Lung (tissue), 12 donors: ENCODE results near the gene HOXB5. TPM values are rescaled to one million over a fixed set of nuclear protein-coding genes. Genes with fewer than 3 reads are reported as not detected.

ENCODE experiments used
- ATAC-seq: fragments of 200-7000 bp; cut with Tn5 transposase; one replicate; pipeline ENCODE4 v1.9.1; 2020; ENCODE audit warnings: moderate number of reproducible peaks; ENCODE audit not compliant: insufficient read depth, low FRiP score
- DNase-seq, 3 donors: peaks; one replicate each; pipeline ENCODE4 v3.0.0-alpha.2; 2013 to 2017
- H3K27ac ChIP-seq, 2 donors: one replicate each; pipeline ENCODE4 v1.5.1; 2013; ENCODE audit warnings: mild to moderate bottlenecking in 2 of 2, moderate library complexity in 2 of 2, control low read depth in 1 of 2, inconsistent platforms in 1 of 2, low read depth in 1 of 2, low read length in 1 of 2
- H3K27me3 ChIP-seq, 3 donors: one replicate each; pipeline ENCODE4 v1.5.1; 2013; ENCODE audit warnings: low read length in 2 of 3; ENCODE audit not compliant: control insufficient read depth in 3 of 3, insufficient read depth in 3 of 3
- H3K36me3 ChIP-seq, 4 donors: one replicate each; pipeline ENCODE4 v1.5.1; 2013; ENCODE audit warnings: low read length in 4 of 4, mild to moderate bottlenecking in 1 of 4, moderate library complexity in 1 of 4; ENCODE audit not compliant: control insufficient read depth in 4 of 4, insufficient read depth in 4 of 4
- H3K4me1 ChIP-seq, 5 donors: one replicate each; pipeline ENCODE4 v1.5.1; 2013; ENCODE audit warnings: low read length in 5 of 5, mild to moderate bottlenecking in 2 of 5, moderate library complexity in 1 of 5; ENCODE audit not compliant: control insufficient read depth in 5 of 5, insufficient read depth in 5 of 5
- H3K4me3 ChIP-seq: one replicate; pipeline ENCODE4 v1.5.1; 2013; ENCODE audit warnings: mild to moderate bottlenecking, control low read depth, moderate library complexity
- H3K9ac ChIP-seq, 2 donors: one replicate each; pipeline ENCODE4 v1.5.1; 2013; ENCODE audit warnings: low read length in 2 of 2, control low read depth in 1 of 2; ENCODE audit not compliant: insufficient read depth in 1 of 2
- H3K9me3 ChIP-seq, 4 donors: one replicate each; pipeline ENCODE4 v1.5.1; 2013; ENCODE audit warnings: low read length in 3 of 4, mild to moderate bottlenecking in 1 of 4, moderate library complexity in 1 of 4; ENCODE audit not compliant: control insufficient read depth in 4 of 4, insufficient read depth in 3 of 4
- WGBS, 2 donors: extraction: QIAGEN DNeasy Blood & Tissue Kit; methylation state at CpG; one replicate each; pipeline ENCODE4 v1.1.7; 2013; 5-methylcytosine and 5-hydroxymethylcytosine counted together
- polyA plus RNA-seq, 2 donors: library from polyadenylated mRNA; stranded (reverse); fragments of 200-250 nt; gene quantifications; one replicate each; pipeline ENCODE4 v1.2.1, GENCODE V29; 2013
- total RNA-seq, 2 donors: library from RNA; depleted of rRNA in 1 of 2; stranded (reverse); fragments of >200 nt in 1 of 2; gene quantifications; one replicate each; pipeline ENCODE4 v1.2.1, GENCODE V29; 2014 to 2021
- TF ChIP-seq, protein P1 (sequence below): IDR thresholded peaks from 2 replicates; pipeline ENCODE4 v1.5.1; 2012; ENCODE audit warnings: mild to moderate bottlenecking; ENCODE audit errors: control extremely low read depth, extremely low read depth
- donor health status: control.
- donor health status: control.
- donor health status: Bipolar disorder and iron deficiency.
- donor health status: healthy.
- donor health status: DM: yes; HTN: yes; CAD: no.

Gene HOXB5
- total and polyA plus RNA-seq, 4 donors = 1.8 to 2.9 (median 2.2) TPM

DNA sequence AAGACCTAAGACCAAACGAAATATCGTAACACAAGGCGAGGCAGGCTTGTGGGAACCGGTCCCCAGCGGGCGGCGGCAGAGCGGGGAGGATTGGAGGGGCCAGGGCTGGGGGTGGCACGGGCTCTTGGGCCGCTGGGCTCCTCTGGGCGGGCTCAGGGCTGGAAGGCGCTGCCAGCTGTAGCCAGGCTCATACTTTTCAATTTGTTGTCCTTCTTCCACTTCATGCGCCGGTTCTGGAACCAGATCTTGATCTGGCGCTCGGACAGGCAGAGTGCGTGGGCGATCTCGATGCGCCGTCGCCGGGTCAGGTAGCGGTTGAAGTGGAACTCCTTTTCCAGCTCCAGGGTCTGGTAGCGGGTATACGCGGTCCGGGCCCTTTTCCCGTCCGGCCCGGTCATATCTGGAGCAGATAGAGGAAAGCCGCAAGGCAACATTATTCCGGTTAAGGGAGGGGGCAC lies 1.5 kb downstream of the HOXB5 start:
- peaks cover 0 to 67% (median 6%) of the 10 kb centered on the region in 5 donors for H3K4me1 ChIP-seq
- ATAC-seq (no peak), DNase-seq (peak in 2 of 3 donors; percentile 40 to 48)
- peaks cover 0 to 19% (median 3%) of the 10 kb centered on the region in 4 donors for H3K36me3 ChIP-seq
- peaks cover 3 to 77% (median 11%) of the 10 kb centered on the region in 3 donors for H3K27me3 ChIP-seq
- no peak overlapping the region for H3K4me3 ChIP-seq
- H3K27ac ChIP-seq = peak overlapping the region in 1 of 2 donors; percentile 69
- H3K9me3 ChIP-seq = no peaks in the 10 kb centered on the region
- H3K9ac ChIP-seq = peak overlapping the region; percentile 91 to 99
- TF ChIP-seq, protein P1, sequence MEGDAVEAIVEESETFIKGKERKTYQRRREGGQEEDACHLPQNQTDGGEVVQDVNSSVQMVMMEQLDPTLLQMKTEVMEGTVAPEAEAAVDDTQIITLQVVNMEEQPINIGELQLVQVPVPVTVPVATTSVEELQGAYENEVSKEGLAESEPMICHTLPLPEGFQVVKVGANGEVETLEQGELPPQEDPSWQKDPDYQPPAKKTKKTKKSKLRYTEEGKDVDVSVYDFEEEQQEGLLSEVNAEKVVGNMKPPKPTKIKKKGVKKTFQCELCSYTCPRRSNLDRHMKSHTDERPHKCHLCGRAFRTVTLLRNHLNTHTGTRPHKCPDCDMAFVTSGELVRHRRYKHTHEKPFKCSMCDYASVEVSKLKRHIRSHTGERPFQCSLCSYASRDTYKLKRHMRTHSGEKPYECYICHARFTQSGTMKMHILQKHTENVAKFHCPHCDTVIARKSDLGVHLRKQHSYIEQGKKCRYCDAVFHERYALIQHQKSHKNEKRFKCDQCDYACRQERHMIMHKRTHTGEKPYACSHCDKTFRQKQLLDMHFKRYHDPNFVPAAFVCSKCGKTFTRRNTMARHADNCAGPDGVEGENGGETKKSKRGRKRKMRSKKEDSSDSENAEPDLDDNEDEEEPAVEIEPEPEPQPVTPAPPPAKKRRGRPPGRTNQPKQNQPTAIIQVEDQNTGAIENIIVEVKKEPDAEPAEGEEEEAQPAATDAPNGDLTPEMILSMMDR = no peak
- 11 to 17% methylated on average over 32 to 33 of the region's 33 CpGs for WGBS, 2 donors

DNA sequence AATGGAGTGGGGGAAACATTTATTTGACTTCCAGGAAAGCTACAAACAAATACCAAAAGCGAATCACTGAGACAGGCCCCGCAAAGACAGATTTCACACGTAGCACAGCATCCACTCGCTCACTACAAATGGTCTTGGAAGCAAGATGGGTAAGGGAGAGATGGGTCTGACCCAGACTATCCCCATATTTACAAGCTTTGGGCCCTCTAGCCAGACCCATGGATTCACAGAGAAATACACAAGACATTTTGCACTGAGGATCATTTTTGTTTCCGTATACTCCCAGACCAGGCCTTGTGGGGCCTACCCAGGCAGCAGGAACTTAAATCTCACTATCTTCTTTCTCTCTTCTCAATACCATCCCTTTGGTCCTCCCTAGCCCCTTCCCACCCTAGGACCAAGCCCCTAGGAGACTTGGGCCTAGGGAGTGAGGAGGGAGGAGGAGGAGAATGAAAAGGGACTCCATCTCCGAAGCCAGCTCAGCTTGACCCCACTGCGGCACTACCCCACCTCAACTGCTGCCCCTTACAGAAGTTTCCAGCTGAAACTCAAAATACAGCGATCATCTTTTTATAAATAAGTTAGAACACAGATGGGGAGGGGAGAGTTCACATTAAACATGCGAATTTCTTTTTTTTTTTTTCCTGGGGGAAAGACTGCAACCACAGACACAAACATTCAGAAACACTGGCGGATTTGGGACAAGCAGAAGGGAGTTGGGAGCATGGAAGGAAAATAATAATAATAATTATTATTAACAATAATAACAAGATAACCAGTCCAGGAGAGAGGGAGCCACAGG lies 2.1 kb downstream of the HOXB5 start:
- Histone ChIP-seq H3K4me1 (peaks cover 0 to 70% (median 6%) of the 10 kb centered on the region in 5 donors), H3K9me3 (no peaks in the 10 kb centered on the region), H3K27me3 (peaks cover 3 to 77% (median 11%) of the 10 kb centered on the region in 3 donors), H3K9ac (peak overlapping the region; percentile 91 to 98), H3K27ac (peak overlapping the region in 1 of 2 donors; percentile 91), H3K4me3 (no peak overlapping the region), H3K36me3 (peaks cover 0 to 19% (median 3%) of the 10 kb centered on the region in 4 donors)
- TF ChIP-seq, protein P1 = no peak
- 68 to 72% methylated on average over 10 of the region's 10 CpGs for WGBS, 2 donors
- ATAC-seq = no peak
- DNase-seq = peak in 2 of 3 donors; percentile 46 to 67

DNA sequence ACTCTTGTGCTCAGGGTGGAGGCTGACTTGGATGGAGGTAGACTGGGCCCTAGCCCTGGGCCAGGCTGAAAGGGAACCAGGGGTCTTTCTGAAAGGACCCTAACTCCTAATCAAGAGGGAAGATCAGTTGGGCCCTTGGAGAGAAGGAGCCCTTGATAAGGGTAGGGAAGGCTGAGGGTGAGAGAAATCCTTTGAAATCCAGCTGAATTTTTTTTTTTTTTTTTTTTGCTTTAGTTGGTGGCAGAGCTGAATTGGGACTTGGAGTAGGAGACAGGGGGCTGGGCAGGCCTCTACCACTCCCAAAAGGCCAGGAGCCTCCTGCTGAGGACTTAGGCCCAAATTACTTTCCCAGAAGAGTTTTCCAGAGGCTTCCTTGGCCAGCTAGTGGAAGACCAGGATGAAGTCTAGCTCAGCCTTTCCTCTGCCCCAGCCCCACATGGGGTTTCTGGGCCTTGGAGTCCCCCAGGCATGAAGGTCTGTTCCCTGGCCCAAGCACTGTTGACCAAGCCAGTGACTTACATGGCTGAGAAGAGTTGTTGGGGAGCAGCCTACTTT lies 2.9 kb downstream of the HOXB5 start:
- Histone ChIP-seq H3K9me3 (no peaks in the 10 kb centered on the region), H3K27me3 (peaks cover 3 to 76% (median 11%) of the 10 kb centered on the region in 3 donors), H3K4me1 (peaks cover 0 to 66% (median 6%) of the 10 kb centered on the region in 5 donors), H3K4me3 (no peak overlapping the region), H3K27ac (peak overlapping the region in 1 of 2 donors; percentile 91), H3K9ac (peak overlapping the region; percentile 71 to 98), H3K36me3 (peaks cover 0 to 19% (median 3%) of the 10 kb centered on the region in 4 donors)
- DNase-seq (no peak), ATAC-seq (no peak)
- TF ChIP-seq, protein P1 = no peak
